Pancreas (tissue), 10 donors: ENCODE results near the gene RNF41. TPM values are rescaled to one million over a fixed set of nuclear protein-coding genes. Genes with fewer than 3 reads are reported as not detected.
A peak's percentile ranks its signal among the peaks of the same experiment; 100 is the strongest.

ENCODE experiments used
- ATAC-seq, 4 donors: fragments of 200-7000 bp; cut with Tn5 transposase; one replicate each; pipeline versions ENCODE4 v1.8.0 to v1.9.1; 2020; ENCODE audit warnings: mild to moderate bottlenecking in 4 of 4, moderate library complexity in 4 of 4
- DNase-seq, 6 donors: peaks; one replicate each; pipeline ENCODE4 v3.0.0-alpha.2; 2020
- FAIRE-seq: peaks from 2 replicates; lab custom pipeline; 2012; peaks lifted over from hg19 to GRCh38; lab: Jason Lieb, UNC
- H3K27ac ChIP-seq, 4 donors: fragments of 200-600 bp; sonication (generic); 1 replicate in 3 of 4; 2 replicates in 1 of 4; pipeline versions ENCODE4 v1.5.0 to v1.8.0; 2020
- H3K27me3 ChIP-seq, 4 donors: fragments of 200-600 bp; one replicate each; pipeline ENCODE4 v1.8.0; 2021
- H3K36me3 ChIP-seq, 3 donors: fragments of 200-600 bp; sonication (generic) in 1 of 3; one replicate each; pipeline versions ENCODE4 v1.5.0 to v1.8.0; 2020 to 2021
- H3K4me1 ChIP-seq, 3 donors: fragments of 200-600 bp; one replicate each; pipeline ENCODE4 v1.8.0; 2021
- H3K4me3 ChIP-seq, 4 donors: fragments of 200-600 bp; sonication (generic) in 2 of 4; one replicate each; pipeline versions ENCODE4 v1.5.0 to v1.8.0; 2020 to 2021
- H3K9me3 ChIP-seq, 4 donors: fragments of 200-600 bp; one replicate each; pipeline ENCODE4 v1.8.0; 2021
- CTCF ChIP-seq, 4 donors: fragments of 200-600 bp; sonication (generic) in 3 of 4; IDR thresholded peaks; one replicate each; pipeline versions ENCODE4 v1.5.0 to v1.8.0; 2021; ENCODE audit warnings: antibody characterized with exemption in 4 of 4
- WGBS, 2 donors: extraction: QIAGEN DNeasy Blood & Tissue Kit; methylation state at CpG; one replicate each; pipeline ENCODE4 v1.1.7; 2013; 5-methylcytosine and 5-hydroxymethylcytosine counted together
- intact Hi-C, 3 donors: fragments of 100-400 bp; cut with DNase I; formaldehyde crosslinking; loops; one replicate each; pipeline versions ENCODE4 v1.11.1 to v1.14.2; 2022
- polyA plus RNA-seq, 2 donors: library from polyadenylated mRNA; stranded (reverse); fragments of 200-250 nt; gene quantifications; one replicate each; pipeline ENCODE4 v1.2.3, GENCODE V29; 2013
- total RNA-seq, 6 donors: library from RNA; stranded (reverse); fragmentation: NEBNext Ultra II Directional in 4 of 6; extraction: Animal tissue kit (Norgen Biotek cat#: 25700) in 4 of 6; gene quantifications; one replicate each; pipeline versions ENCODE4 v1.2.1 to v1.2.4, GENCODE V29; 2021 to 2023
- donor health status: healthy with polysubstance abuse.
- donor health status: DM: no; HTN: no; CAD: no; lungs with moderate emphysema.
- donor health status: DM: no; HTN: no; CAD: no.
- donor health status: control.
- donor health status: control.
- donor health status: Bipolar disorder and iron deficiency.
- donor health status: DM: yes; HTN: yes; CAD: no.
- donor health status: DM: no; HTN: no; CAD: no.
- donor health status: DM: no; HTN: no; CAD: no.
- donor health status: DM: yes; HTN: yes; CAD: no.

Gene RNF41
- total and polyA plus RNA-seq, 8 donors, result 6.8 to 21.9 (median 15.9) TPM

GRCh38 chr12:56237552-56237951 is 15.8 kb upstream of the RNF41 start:
- WGBS, 2 donors, result 78 to 84% methylated on average over 11 of the region's 11 CpGs

GRCh38 chr12:56236985-56237384 is 15.3 kb upstream of the RNF41 start:
- no peak for TF ChIP-seq CTCF (IDR thresholded peaks at IDR 0.05)
- no peaks in the 10 kb centered on the region for H3K9me3 ChIP-seq
- intact Hi-C loops, result no loop called here
- FAIRE-seq (no peak), ATAC-seq (no peak), DNase-seq (no peak)
- no peak overlapping the region for H3K4me3 ChIP-seq
- H3K27ac ChIP-seq, result no peak overlapping the region
- H3K36me3 ChIP-seq, result no peaks in the 10 kb centered on the region
- peaks cover 0 to 11% (median 3%) of the 10 kb centered on the region in 3 donors for H3K4me1 ChIP-seq
- H3K27me3 ChIP-seq, result no peaks in the 10 kb centered on the region
- 65 to 66% methylated on average over 4 to 5 of the region's 5 CpGs for WGBS, 2 donors

More at GRCh38 chr12:56237552-56237951, 15.8 kb upstream of the RNF41 start:
- H3K4me1 ChIP-seq, result peaks cover 0 to 11% (median 3%) of the 10 kb centered on the region in 3 donors
- H3K4me3 ChIP-seq, result no peak overlapping the region
- no peaks in the 10 kb centered on the region for H3K36me3 ChIP-seq
- TF ChIP-seq CTCF (IDR thresholded peaks at IDR 0.05), result no peak
- FAIRE-seq (no peak), ATAC-seq (no peak), DNase-seq (no peak)
- no peak overlapping the region for H3K27ac ChIP-seq
- H3K27me3 ChIP-seq, result no peaks in the 10 kb centered on the region
- H3K9me3 ChIP-seq, result no peaks in the 10 kb centered on the region
- intact Hi-C loops, result no loop called here

- WGBS, 2 donors, result 59 to 61% methylated on average over 6 of the region's 6 CpGs
- FAIRE-seq (no peak), ATAC-seq (peak; percentile 36 to 65 (median 63)), DNase-seq (peak in 4 of 6 donors; percentile 47 to 85 (median 73))
- Histone ChIP-seq H3K27me3 (no peaks in the 10 kb centered on the region), H3K4me3 (no peak overlapping the region), H3K9me3 (no peaks in the 10 kb centered on the region), H3K4me1 (peaks cover 0 to 11% (median 3%) of the 10 kb centered on the region in 3 donors), H3K36me3 (no peaks in the 10 kb centered on the region), H3K27ac (no peak overlapping the region)
- TF ChIP-seq CTCF (IDR thresholded peaks at IDR 0.05), result no peak
- intact Hi-C loops, result no loop called here
Measured at GRCh38 chr12:56236091-56236490, 14.4 kb upstream of the RNF41 start.

GRCh38 chr12:56234746-56235436 is 13.2 kb upstream of the RNF41 start:
- Histone ChIP-seq H3K27me3 (no peaks in the 10 kb centered on the region), H3K27ac (peak overlapping the region; percentile 22 to 51 (median 32)), H3K4me1 (peaks cover 0 to 15% (median 3%) of the 10 kb centered on the region in 3 donors), H3K4me3 (no peak overlapping the region), H3K9me3 (no peaks in the 10 kb centered on the region), H3K36me3 (no peaks in the 10 kb centered on the region)
- DNase-seq, result peak in 2 of 6 donors; percentile 59 to 61
- TF ChIP-seq CTCF (IDR thresholded peaks at IDR 0.05), result no peak
- peak in 1 of 4 donors; percentile 18 for ATAC-seq
- FAIRE-seq, result no peak
- 42 to 51% methylated on average over 16 of the region's 16 CpGs for WGBS, 2 donors
- intact Hi-C loops, result no loop called here

GRCh38 chr12:56231184-56231582 is 9.5 kb upstream of the RNF41 start:
- H3K9me3 ChIP-seq, result no peaks in the 10 kb centered on the region
- no peaks in the 10 kb centered on the region for H3K36me3 ChIP-seq
- intact Hi-C loops, result no loop called here
- WGBS, 2 donors, result 26 to 37% methylated on average over 10 to 11 of the region's 11 CpGs
- H3K27ac ChIP-seq, result peak overlapping the region; percentile 66 to 71 (median 70)
- no peak for FAIRE-seq
- peak; percentile 7 to 22 (median 15) for ATAC-seq
- peaks cover 0 to 20% (median 9%) of the 10 kb centered on the region in 3 donors for H3K4me1 ChIP-seq
- H3K4me3 ChIP-seq, result peak overlapping the region; percentile 16 to 56 (median 44)
- H3K27me3 ChIP-seq, result no peaks in the 10 kb centered on the region
- DNase-seq, result peak in 1 of 6 donors; percentile 31
- no peak for TF ChIP-seq CTCF (IDR thresholded peaks at IDR 0.05)
